HG03159 (cell line): ENCODE data around the gene RPL10.

Experiments used
- ATAC-seq: cut with Tn5 transposase; IDR thresholded peaks from one replicate; pipeline ENCODE4 v1.9.1; 2021; ENCODE audit warnings: mild to moderate bottlenecking, moderate library complexity; ENCODE audit not compliant: unreplicated experiment

RPL10 gene

GRCh38 chrX:154428176-154429171 is 30.3 kb downstream of the RPL10 start, which contains the start of gene ATP6AP1:
Gene ATP6AP1, plus strand, starts transcription at chrX:154428677. Its CDS starts 16 bp downstream, at chrX:154428693.
- ATAC-seq: peak; percentile 95

GRCh38 chrX:154429711-154430110 is 31.5 kb downstream of the RPL10 start:
- ATAC-seq: no peak

- no peak for ATAC-seq
These were observed 32.3 kb downstream of the RPL10 start for GRCh38 chrX:154430479-154430878.

- no peak for ATAC-seq
These were observed 32.7 kb downstream of the RPL10 start for GRCh38 chrX:154430916-154431315.

GRCh38 chrX:154431341-154431740 is 33.2 kb downstream of the RPL10 start:
- ATAC-seq: no peak

- no peak for ATAC-seq
These were observed 34.0 kb downstream of the RPL10 start for GRCh38 chrX:154432210-154432609.

GRCh38 chrX:154433605-154434004 is 35.4 kb downstream of the RPL10 start:
- ATAC-seq: no peak

- ATAC-seq: no peak
These were observed 36.4 kb downstream of the RPL10 start for GRCh38 chrX:154434394-154435168.

- ATAC-seq: no peak
These were observed 37.1 kb downstream of the RPL10 start for GRCh38 chrX:154435171-154435733.

- ATAC-seq: no peak
These were observed 38.3 kb downstream of the RPL10 start for GRCh38 chrX:154436374-154436982.

- no peak for ATAC-seq
These were observed 39.0 kb downstream of the RPL10 start, which contains the start of gene GDI1 for GRCh38 chrX:154436983-154437752. Gene GDI1, plus strand, starts transcription at chrX:154437154. Its CDS starts 101 bp downstream, at chrX:154437255.

GRCh38 chrX:154437971-154438893 is 40.1 kb downstream of the RPL10 start:
- no peak for ATAC-seq

GRCh38 chrX:154439841-154440240 is 41.7 kb downstream of the RPL10 start:
- ATAC-seq: no peak

GRCh38 chrX:154440623-154441357 is 42.6 kb downstream of the RPL10 start:
- ATAC-seq: no peak

GRCh38 chrX:154441564-154441963 is 43.4 kb downstream of the RPL10 start:
- ATAC-seq: no peak

- ATAC-seq: no peak
These were observed 44.0 kb downstream of the RPL10 start for GRCh38 chrX:154441984-154442707.

- no peak for ATAC-seq
These were observed 45.3 kb downstream of the RPL10 start for GRCh38 chrX:154443479-154443910.
